AG09319 (cell line): Measurements from ENCODE around the gene SYT15.

Source experiments
- DNase-seq: peaks from one replicate; pipeline ENCODE4 v3.0.0-alpha.2; 2010; ENCODE audit warnings: low read depth; ENCODE audit errors: extremely low read depth
- TF ChIP-seq, protein P1 (sequence below): IDR thresholded peaks from 2 replicates; pipeline ENCODE4 v1.5.1; 2011; ENCODE audit warnings: low read depth, mild to moderate bottlenecking, inconsistent platforms, low read length, moderate library complexity

Gene SYT15

DNA sequence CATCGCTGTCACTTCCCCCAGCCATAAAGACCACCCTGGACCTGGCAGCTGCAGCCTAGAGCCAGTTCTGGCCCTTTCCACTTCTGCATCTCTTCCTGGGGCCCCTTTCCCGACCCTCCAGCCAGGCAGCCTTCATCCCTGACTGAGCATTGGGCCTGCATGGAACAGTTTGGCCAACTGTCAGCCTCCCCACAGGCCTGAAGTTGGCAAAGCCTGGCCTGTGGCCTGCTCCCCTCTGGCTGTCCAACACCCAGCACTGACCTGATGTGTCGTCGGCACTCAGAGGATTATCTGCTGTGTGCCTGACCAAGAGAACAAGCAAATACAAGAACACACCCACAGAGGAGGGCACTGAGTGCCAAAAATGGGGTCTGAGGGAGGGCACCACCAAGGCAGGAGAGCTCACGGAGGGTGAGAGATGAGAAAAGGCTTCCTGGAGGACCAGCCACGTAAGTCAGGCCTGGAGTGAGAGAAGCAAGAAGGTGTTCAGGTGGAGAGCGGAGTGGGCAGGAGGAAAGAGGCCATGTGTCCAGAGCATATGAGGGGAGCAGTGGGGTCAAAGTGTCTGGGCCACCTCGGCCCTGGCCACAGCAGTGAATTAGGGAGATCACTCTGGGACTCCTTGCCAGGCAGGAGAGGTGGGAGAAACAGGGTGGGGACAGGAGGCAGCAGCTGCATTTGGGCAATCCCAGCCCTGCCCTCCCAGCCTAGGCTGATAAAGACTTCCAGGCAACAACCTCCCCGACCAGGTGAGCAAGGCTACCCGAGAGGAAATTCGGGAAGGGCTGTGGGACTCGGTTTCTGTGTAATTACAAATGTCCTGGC, 27.0 kb upstream of the SYT15 start:
- no peak for DNase-seq
- TF ChIP-seq, protein P1, sequence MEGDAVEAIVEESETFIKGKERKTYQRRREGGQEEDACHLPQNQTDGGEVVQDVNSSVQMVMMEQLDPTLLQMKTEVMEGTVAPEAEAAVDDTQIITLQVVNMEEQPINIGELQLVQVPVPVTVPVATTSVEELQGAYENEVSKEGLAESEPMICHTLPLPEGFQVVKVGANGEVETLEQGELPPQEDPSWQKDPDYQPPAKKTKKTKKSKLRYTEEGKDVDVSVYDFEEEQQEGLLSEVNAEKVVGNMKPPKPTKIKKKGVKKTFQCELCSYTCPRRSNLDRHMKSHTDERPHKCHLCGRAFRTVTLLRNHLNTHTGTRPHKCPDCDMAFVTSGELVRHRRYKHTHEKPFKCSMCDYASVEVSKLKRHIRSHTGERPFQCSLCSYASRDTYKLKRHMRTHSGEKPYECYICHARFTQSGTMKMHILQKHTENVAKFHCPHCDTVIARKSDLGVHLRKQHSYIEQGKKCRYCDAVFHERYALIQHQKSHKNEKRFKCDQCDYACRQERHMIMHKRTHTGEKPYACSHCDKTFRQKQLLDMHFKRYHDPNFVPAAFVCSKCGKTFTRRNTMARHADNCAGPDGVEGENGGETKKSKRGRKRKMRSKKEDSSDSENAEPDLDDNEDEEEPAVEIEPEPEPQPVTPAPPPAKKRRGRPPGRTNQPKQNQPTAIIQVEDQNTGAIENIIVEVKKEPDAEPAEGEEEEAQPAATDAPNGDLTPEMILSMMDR, result no peak

DNA sequence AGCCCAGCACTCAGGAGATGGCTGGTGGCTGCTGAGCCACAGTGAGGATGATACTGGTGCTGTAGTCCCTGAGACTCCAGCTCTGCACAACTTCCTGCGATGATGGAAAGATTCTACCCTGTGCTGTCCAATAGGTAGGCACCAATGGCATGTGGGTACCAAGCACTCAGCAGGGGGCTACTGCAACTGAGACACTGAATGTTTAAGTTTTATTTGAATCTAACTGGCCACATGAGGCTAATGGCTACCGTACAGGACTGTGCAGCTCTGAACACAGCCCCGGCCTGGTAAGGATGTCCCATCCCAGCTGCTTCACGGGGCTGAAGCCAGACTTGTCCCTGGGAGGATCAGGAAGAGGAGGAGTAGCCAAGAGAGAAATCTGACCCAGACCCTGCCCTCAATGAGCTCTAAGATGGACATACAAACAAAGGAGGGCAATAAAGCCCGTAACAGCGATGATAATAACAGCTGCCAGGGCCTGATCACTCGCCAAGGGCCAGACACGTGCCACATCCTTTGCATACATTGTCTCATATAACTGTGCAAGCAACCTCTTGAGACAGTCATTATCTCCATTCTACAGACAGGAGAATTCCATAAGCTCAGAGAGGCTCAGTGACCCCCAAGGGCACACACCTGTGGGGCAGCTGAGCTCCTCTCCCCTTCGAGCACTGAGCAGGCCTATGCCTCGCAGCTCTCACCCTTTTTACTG, 26.2 kb upstream of the SYT15 start:
- DNase-seq, result no peak
- TF ChIP-seq, protein P1, result no peak

DNA sequence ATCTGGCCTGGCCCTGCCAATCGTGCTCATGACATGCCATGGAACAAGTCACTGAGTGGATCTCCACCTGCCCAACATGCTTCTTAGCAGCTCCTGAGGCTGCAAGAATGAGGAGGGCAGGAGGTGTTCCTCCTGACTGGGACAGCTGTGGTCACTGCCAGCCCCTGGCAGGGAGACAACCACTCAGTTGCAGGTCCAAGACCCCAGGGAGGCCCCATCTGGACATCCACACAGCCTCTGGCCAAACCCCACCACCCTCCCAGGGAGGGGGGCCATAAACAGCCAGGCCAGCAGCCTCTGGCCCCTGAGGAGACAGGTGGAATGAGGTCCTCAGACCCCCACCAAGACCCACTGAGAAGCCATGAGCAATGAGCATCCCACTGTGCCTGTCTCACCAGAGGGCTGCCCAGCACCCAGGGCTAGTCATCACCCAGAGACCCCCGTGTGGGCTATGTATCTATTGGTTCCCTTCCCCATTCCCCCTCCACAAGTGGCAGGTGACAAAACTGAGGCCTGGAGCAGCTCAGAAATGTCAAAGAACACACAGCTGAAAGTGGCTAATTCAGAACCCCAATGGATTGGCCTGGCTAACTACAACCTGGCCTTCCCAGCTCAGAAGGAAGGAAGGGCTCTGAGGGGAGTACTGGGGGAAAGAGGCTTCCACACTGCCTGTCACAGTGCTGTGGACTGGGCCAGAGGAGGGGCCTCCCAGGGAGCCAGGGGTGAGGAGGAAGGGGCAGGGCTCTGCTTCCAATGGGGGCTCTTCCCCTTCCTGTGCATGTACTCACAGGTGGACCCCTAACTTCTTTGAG, 25.5 kb upstream of the SYT15 start:
- TF ChIP-seq, protein P1, result no peak
- DNase-seq, result no peak

DNA sequence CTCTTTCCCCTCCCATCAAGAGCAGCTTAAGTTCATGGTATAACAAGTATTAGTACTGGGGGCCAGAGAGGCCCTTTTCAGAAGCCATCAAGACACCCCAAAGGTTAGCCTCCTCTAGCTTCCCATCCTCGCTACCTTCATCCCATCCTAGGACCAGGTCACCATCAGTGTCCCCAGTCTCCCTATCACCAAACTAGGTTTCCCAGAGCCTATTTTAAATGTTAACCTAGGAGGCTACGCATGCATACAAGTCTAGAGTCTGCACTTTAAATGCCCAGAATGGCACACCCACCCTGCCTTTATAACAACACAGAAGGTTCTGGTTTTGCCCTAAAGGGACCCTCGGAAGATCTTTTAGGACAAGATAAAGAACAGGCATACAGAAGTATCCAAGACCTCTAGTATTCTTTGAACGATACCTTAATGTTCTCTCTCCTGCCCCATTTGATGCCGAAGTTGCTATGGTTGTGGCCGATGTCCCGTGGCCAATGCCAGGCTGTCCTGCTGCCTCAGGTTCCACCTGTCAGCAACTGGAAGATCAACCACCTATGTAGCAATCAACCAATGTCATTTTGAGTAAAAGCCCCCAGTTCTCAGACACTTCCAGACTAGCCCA, 24.7 kb upstream of the SYT15 start:
- TF ChIP-seq, protein P1, result no peak
- no peak for DNase-seq

DNA sequence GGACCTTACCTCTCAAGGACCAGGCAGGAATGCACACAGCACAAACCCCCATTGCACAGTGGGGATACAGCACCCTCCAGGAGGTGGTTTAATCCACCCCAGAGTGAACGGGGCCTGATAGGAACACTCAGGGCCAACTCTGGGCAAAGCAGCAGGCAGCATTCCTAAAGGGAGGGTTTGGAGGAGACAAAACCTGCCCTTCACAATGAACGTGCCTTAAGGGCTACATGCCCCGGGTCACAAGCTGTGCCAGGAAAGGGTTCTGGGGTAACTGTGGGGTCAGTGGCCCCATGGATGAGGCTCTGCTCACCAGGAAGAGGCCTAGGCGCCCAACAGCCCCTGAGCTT, 23.6 kb upstream of the SYT15 start:
- no peak for DNase-seq
- TF ChIP-seq, protein P1, result no peak

DNA sequence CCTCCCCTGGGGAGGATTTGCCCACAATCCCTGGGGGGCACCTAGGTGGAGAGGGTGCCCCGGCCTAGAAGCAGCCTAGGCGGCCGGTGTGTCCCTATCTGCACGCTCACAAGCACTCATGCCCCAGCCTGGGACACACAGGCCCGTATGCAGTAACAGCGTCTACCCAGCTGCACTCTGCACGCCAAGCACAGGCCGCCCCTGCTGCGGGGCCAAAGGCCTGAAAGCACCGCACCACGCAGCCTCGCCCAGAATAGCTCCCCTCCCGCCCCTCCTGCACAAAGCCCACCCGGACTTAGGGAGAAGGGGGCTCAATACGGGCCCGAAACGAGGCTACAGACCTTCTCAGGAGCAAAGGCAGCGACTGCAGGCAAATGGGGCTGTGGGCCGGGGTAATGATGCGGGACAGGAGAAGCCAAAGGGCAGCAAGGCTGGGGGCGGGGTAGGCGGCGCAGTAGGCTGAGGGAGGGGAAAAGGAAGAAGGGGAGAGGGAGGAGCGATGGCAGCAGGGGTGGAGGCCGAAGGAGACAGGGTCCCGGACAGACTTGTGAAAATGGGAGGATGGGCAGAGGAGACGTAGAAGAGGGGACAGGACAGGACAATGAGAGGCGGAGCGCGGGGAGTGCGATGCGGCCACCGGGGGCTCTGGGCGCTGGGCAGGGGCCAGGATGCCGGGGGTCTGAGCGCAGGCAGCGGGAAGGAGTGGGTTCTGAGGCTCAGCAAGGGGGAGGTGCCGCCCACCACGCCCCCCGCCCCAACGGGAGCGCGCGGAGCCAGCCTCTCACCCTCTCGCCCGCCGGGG, 23.0 kb upstream of the SYT15 start:
- TF ChIP-seq, protein P1, result no peak
- no peak for DNase-seq
